ACC112 (cell line): ENCODE measurements around the gene CNTN1.

Experiments
- H2AFZ ChIP-seq: fragments of 200-600 bp; sonication (generic); one replicate; pipeline ENCODE4 v1.6.0; 2017; ENCODE audit warnings: antibody characterized with exemption, low read length; ENCODE audit not compliant: unreplicated experiment
- H3K27ac ChIP-seq: fragments of 200-600 bp; sonication (generic); 2 replicates; pipeline ENCODE4 v1.5.1; 2014; ENCODE audit warnings: low read depth, mild to moderate bottlenecking, antibody characterized with exemption, low read length, moderate library complexity
- H3K27me3 ChIP-seq: fragments of 200-600 bp; sonication (generic); 2 replicates; pipeline ENCODE4 v1.6.1; 2014; ENCODE audit warnings: mild to moderate bottlenecking, antibody characterized with exemption, low read length, moderate library complexity, mixed read lengths; ENCODE audit not compliant: insufficient read depth
- H3K36me3 ChIP-seq: fragments of 200-600 bp; sonication (generic); 2 replicates; pipeline ENCODE4 v1.6.1; 2016; ENCODE audit warnings: mild to moderate bottlenecking, antibody characterized with exemption, low read length, moderate library complexity, mixed read lengths; ENCODE audit not compliant: insufficient read depth
- H3K4me1 ChIP-seq: fragments of 200-600 bp; sonication (generic); one replicate; pipeline ENCODE4 v1.6.1; 2016; ENCODE audit warnings: low read length, mixed read lengths; ENCODE audit not compliant: insufficient read depth, unreplicated experiment, control insufficient read depth
- H3K4me3 ChIP-seq: fragments of 200-600 bp; sonication (generic); 2 replicates; pipeline ENCODE4 v1.5.1; 2014; ENCODE audit warnings: mild to moderate bottlenecking, low read depth, low read length
- H3K79me2 ChIP-seq: fragments of 200-600 bp; sonication (generic); one replicate; pipeline ENCODE4 v1.6.0; 2016; ENCODE audit warnings: low read length; ENCODE audit not compliant: control insufficient read depth, unreplicated experiment, insufficient read depth

The CNTN1 gene

GRCh38 chr12:40988824-40989223 lies 296.6 kb downstream of the CNTN1 start:
- Histone ChIP-seq H3K36me3 (no peaks in the 10 kb centered on the region), H3K4me1 (no peaks in the 10 kb centered on the region), H3K79me2 (no peaks in the 10 kb centered on the region), H3K4me3 (no peak overlapping the region), H2AFZ (no peak overlapping the region), H3K27ac (no peak overlapping the region), H3K27me3 (no peaks in the 10 kb centered on the region)

GRCh38 chr12:40989785-40990184 lies 297.5 kb downstream of the CNTN1 start:
- Histone ChIP-seq H3K79me2 (no peaks in the 10 kb centered on the region), H3K27ac (no peak overlapping the region), H3K36me3 (no peaks in the 10 kb centered on the region), H3K27me3 (no peaks in the 10 kb centered on the region), H3K4me1 (no peaks in the 10 kb centered on the region), H3K4me3 (no peak overlapping the region), H2AFZ (no peak overlapping the region)

DNA sequence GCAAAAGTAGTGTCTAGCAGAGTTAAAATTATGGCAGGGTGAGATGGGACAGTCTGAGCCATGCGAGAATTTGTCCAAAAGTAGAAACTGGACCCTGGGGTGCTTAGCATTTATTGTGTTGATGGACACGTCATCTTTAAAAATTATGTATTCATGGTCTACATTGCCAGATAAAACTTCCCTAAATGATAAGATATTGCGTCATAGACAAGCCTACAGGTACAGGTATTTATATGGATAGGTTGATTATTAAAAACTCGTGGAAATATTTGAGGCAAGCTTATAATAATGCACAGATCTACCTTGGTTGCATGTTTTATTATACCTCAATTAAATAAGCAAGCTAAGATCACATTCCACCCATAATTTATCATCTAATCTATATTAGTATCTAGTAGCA lies 299.9 kb downstream of the CNTN1 start:
- no peak overlapping the region for H3K4me3 ChIP-seq
- no peak overlapping the region for H2AFZ ChIP-seq
- H3K79me2 ChIP-seq, result no peaks in the 10 kb centered on the region
- H3K27ac ChIP-seq, result no peak overlapping the region
- H3K36me3 ChIP-seq, result no peaks in the 10 kb centered on the region
- H3K27me3 ChIP-seq, result no peaks in the 10 kb centered on the region
- H3K4me1 ChIP-seq, result no peaks in the 10 kb centered on the region

DNA sequence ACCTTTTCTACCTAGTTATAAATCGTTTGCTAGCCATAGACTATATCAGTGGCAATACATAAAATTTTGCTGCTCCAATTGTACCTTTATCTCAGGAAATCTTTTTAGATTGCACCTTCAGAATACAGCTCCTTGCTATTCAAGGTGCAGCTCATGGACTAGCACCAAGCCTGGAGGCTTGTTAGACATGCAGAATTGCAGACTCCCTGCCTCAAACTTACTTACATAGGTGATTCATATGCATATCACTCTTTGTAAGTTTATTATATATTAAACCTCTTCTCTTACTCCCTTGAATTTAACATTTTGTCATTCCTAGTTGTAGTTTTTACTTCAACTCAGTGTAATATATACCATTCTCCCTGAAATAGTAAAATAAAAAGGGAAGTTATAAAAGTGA lies 300.4 kb downstream of the CNTN1 start:
- Histone ChIP-seq H3K79me2 (no peaks in the 10 kb centered on the region), H3K4me3 (no peak overlapping the region), H2AFZ (no peak overlapping the region), H3K36me3 (no peaks in the 10 kb centered on the region), H3K27ac (no peak overlapping the region), H3K4me1 (no peaks in the 10 kb centered on the region), H3K27me3 (no peaks in the 10 kb centered on the region)

- H3K79me2 ChIP-seq, result no peaks in the 10 kb centered on the region
- H2AFZ ChIP-seq, result no peak overlapping the region
- H3K4me1 ChIP-seq, result no peaks in the 10 kb centered on the region
- no peak overlapping the region for H3K4me3 ChIP-seq
- H3K27ac ChIP-seq, result no peak overlapping the region
- no peaks in the 10 kb centered on the region for H3K36me3 ChIP-seq
- no peaks in the 10 kb centered on the region for H3K27me3 ChIP-seq
These were observed 300.9 kb downstream of the CNTN1 start for GRCh38 chr12:40993158-40993557.

DNA sequence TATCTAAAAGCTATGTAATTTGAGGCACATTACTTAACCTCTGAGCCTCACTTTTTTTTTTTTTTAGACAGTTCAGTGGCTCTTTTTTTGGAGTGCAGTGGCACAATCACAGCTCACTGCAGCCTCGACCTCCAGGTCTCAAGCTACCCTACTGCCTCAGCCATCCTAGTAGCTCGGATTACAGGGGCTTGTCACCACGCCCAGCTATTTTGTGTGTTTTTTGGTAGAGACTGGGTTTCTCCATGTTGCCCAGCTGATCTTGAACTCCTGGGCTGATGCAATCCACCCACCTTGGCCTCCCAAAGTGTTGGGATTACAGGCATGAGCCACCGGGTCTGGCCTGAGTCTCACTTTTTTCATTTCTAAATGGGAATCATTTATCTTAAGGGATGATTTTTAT lies 303.9 kb downstream of the CNTN1 start:
- no peak overlapping the region for H2AFZ ChIP-seq
- no peaks in the 10 kb centered on the region for H3K27me3 ChIP-seq
- no peak overlapping the region for H3K27ac ChIP-seq
- H3K4me3 ChIP-seq, result no peak overlapping the region
- H3K4me1 ChIP-seq, result no peaks in the 10 kb centered on the region
- no peaks in the 10 kb centered on the region for H3K36me3 ChIP-seq
- H3K79me2 ChIP-seq, result no peaks in the 10 kb centered on the region

GRCh38 chr12:40999210-40999609 lies 307.0 kb downstream of the CNTN1 start:
- Histone ChIP-seq H3K27me3 (no peaks in the 10 kb centered on the region), H2AFZ (no peak overlapping the region), H3K36me3 (no peaks in the 10 kb centered on the region), H3K27ac (no peak overlapping the region), H3K4me1 (no peaks in the 10 kb centered on the region), H3K79me2 (no peaks in the 10 kb centered on the region), H3K4me3 (no peak overlapping the region)

DNA sequence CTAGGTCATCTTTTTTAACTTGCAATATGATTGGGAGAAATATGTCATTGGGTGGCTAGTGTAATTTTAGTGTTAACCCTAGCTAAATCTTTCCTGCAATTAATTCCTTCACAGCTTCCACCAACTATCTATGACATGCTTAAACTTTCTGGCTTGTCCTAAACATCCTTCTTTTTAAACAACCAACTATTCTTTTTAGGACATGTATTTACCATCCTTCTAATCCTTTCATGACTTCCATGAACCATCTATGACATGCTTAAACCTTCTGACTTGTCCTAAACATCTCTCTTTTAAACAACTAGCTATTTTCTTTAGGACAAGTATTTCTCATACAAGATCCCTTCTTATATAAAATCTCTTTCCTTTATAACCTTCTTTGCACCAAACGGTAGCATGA lies 316.2 kb downstream of the CNTN1 start:
- no peak overlapping the region for H3K27ac ChIP-seq
- no peaks in the 10 kb centered on the region for H3K27me3 ChIP-seq
- no peaks in the 10 kb centered on the region for H3K36me3 ChIP-seq
- no peaks in the 10 kb centered on the region for H3K4me1 ChIP-seq
- no peak overlapping the region for H3K4me3 ChIP-seq
- H3K79me2 ChIP-seq, result no peaks in the 10 kb centered on the region
- no peak overlapping the region for H2AFZ ChIP-seq

DNA sequence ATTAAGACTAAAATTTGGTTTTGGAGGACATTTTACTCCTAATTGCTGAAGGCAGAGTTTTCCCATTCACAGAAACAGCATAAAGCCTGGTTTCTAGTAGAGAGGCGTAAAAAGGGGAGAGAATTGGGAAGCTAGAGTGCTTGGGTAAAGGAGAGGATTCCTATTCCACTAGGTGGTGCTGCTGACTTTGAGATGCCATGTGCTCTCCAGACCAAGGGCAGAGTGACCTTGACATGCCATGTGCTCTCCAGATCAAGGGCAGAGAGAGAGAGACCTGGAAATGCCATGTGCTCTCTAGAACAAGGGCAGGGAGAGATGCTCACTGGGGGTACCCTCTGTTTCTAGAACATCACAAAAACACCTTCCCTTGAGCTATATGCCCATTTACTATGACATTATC lies 319.7 kb downstream of the CNTN1 start:
- no peak overlapping the region for H3K4me3 ChIP-seq
- H3K79me2 ChIP-seq, result no peaks in the 10 kb centered on the region
- H3K4me1 ChIP-seq, result no peaks in the 10 kb centered on the region
- H2AFZ ChIP-seq, result no peak overlapping the region
- no peak overlapping the region for H3K27ac ChIP-seq
- H3K36me3 ChIP-seq, result no peaks in the 10 kb centered on the region
- H3K27me3 ChIP-seq, result no peaks in the 10 kb centered on the region

DNA sequence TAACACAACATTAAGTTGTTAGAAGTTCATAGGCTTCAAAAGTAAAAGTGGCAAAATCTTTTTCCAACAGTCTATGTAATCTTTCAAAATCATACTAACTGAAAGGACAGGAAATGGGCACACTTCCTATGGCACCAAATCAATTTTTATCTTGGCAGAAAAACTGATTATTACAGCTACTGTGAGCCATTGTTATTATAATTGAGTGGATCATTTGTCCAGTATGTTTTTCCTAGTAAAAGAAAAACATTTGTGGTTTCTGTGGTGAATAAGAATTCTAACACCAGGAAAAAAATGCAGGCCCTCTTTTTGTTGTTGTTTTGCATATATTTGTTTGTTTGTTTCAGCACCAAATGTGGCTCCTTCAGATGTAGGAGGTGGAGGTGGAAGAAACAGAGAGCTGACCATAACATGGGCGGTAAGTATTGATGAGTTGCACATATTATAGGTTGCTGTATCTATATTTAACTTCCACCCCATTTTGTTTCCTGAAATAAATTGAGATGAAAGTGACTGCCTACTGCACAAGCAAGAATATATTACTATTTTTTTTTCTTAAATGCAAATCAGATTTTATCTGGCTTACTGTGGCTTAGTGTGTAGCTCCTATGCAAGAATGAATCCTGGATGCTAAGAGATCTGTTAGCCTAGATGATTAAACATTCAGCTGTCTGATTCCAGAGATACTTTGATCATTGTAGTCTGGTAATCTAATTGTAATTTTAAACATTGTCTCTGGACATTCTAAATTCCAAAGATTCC lies 321.8 kb downstream of the CNTN1 start:
- H3K27ac ChIP-seq, result no peak overlapping the region

DNA sequence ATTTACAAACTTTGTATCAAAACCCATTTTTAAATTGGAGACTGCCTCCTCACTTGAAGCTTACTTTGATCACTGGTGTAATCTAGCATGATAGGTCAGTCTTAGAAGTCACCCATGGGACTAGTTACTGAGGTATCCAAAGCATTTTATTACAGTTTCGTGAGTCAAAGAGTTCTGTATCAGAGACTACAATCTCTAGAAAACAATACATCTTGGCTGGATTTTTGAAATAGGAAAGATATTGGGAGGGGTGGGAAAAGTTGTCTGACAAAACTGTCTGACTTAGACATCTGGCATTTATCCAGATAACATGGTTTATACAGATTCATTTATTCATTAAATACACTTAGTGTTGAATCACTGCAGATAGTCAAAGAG lies 322.4 kb downstream of the CNTN1 start:
- no peaks in the 10 kb centered on the region for H3K4me1 ChIP-seq
- no peaks in the 10 kb centered on the region for H3K79me2 ChIP-seq
- no peak overlapping the region for H3K27ac ChIP-seq
- no peak overlapping the region for H3K4me3 ChIP-seq
- H3K36me3 ChIP-seq, result no peaks in the 10 kb centered on the region
- no peaks in the 10 kb centered on the region for H3K27me3 ChIP-seq
- H2AFZ ChIP-seq, result no peak overlapping the region

More for the DNA sequence above, 321.8 kb downstream of the CNTN1 start:
- Histone ChIP-seq H3K4me1 (no peaks in the 10 kb centered on the region), H2AFZ (no peak overlapping the region), H3K36me3 (no peaks in the 10 kb centered on the region), H3K27me3 (no peaks in the 10 kb centered on the region), H3K4me3 (no peak overlapping the region), H3K79me2 (no peaks in the 10 kb centered on the region)
